HFF-Myc (cell line): ENCODE results near the gene ARPP21.

ENCODE experiments used
- DNase-seq: peaks from one replicate; pipeline ENCODE4 v3.0.0-alpha.2; 2011; ENCODE audit warnings: low read depth; ENCODE audit errors: extremely low read depth
- H3K4me3 ChIP-seq: replicated peaks from 2 replicates; pipeline ENCODE4 v1.5.1; 2011; ENCODE audit warnings: low read depth, mild to moderate bottlenecking, control low read depth, low read length
- TF ChIP-seq, protein P1 (sequence below): IDR thresholded peaks from 2 replicates; pipeline ENCODE4 v1.5.1; 2012; ENCODE audit warnings: mild to moderate bottlenecking, low read depth, low read length, control low read depth; ENCODE audit errors: missing control alignments

The ARPP21 gene

DNA sequence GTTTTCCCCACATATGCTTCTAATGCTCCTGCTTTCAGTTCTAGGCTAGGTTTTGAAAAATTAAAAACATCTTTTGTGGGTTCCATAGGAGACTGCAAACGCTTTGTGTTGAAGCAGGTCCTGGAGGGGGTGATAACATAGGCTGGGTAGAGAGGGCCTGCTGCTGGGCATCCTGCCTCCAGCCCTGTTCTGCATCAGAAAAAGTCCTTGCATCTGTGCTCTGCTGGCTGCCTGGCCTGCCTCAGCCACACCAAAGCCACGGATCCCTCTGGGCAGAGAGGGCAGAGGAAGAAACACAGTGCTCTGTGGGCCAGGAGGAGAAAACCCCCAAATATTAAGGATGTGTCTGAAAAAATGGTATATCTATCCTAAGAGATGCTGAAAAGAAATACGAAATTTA, 3.9 kb upstream of the ARPP21 start:
- no peak for DNase-seq
- no peak overlapping the region for H3K4me3 ChIP-seq
- TF ChIP-seq, protein P1, sequence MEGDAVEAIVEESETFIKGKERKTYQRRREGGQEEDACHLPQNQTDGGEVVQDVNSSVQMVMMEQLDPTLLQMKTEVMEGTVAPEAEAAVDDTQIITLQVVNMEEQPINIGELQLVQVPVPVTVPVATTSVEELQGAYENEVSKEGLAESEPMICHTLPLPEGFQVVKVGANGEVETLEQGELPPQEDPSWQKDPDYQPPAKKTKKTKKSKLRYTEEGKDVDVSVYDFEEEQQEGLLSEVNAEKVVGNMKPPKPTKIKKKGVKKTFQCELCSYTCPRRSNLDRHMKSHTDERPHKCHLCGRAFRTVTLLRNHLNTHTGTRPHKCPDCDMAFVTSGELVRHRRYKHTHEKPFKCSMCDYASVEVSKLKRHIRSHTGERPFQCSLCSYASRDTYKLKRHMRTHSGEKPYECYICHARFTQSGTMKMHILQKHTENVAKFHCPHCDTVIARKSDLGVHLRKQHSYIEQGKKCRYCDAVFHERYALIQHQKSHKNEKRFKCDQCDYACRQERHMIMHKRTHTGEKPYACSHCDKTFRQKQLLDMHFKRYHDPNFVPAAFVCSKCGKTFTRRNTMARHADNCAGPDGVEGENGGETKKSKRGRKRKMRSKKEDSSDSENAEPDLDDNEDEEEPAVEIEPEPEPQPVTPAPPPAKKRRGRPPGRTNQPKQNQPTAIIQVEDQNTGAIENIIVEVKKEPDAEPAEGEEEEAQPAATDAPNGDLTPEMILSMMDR = no peak

DNA sequence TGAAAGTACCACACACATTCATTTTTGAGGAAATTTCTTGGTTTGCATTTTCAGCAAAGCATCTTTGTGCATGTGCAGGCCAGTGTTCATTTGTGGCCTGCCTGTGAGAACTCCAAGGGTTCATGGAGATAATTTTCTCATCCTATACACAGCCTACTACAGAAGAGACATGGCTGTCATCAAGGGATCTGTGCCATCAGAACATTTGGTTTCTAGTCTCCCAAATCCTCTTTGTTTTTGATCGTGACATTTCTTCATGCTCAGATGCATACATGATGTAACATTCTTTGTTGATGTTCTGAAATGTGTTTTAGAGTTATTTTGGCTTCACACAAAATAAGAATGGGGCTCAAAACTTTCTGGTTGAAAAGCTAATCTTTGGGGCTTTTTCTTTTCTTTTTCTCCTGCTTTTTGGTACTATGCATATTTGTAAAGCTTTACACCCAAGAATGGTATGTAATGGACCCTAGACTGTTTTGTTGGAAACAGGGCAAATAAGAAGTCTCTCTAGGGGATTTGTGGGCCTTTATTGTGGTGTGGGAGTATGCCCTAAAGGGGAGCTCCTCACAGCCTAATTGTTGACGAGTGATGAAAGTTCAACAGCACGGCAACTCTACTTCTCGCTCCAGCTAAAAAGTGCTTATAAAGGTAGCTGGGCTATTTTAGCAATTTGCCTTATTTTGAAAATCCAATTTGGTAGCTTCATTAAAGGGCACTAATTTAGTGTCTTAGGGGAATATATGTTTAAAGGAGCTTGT, 3.2 kb upstream of the ARPP21 start:
- no peak overlapping the region for H3K4me3 ChIP-seq
- TF ChIP-seq, protein P1 = no peak
- no peak for DNase-seq

GRCh38 chr3:35638251-35638979, 910 bp upstream of the ARPP21 start:
- no peak overlapping the region for H3K4me3 ChIP-seq
- DNase-seq = no peak
- TF ChIP-seq, protein P1 = no peak

DNA sequence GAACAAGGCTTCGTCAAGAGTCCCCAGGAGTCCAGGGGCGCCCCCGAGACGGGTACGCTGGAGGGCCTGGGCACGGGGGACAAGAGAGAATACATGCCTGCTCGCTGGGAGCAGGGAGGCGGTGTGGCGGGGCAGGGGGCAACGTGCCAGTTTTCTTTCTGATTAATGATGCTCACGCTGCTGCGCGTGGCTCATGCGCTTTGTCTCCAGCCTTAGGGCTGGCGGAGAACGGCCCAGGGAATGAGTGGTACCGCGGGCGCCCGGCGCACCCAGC, 408 bp upstream of the ARPP21 start:
- no peak overlapping the region for H3K4me3 ChIP-seq
- no peak for DNase-seq
- TF ChIP-seq, protein P1 = no peak

DNA sequence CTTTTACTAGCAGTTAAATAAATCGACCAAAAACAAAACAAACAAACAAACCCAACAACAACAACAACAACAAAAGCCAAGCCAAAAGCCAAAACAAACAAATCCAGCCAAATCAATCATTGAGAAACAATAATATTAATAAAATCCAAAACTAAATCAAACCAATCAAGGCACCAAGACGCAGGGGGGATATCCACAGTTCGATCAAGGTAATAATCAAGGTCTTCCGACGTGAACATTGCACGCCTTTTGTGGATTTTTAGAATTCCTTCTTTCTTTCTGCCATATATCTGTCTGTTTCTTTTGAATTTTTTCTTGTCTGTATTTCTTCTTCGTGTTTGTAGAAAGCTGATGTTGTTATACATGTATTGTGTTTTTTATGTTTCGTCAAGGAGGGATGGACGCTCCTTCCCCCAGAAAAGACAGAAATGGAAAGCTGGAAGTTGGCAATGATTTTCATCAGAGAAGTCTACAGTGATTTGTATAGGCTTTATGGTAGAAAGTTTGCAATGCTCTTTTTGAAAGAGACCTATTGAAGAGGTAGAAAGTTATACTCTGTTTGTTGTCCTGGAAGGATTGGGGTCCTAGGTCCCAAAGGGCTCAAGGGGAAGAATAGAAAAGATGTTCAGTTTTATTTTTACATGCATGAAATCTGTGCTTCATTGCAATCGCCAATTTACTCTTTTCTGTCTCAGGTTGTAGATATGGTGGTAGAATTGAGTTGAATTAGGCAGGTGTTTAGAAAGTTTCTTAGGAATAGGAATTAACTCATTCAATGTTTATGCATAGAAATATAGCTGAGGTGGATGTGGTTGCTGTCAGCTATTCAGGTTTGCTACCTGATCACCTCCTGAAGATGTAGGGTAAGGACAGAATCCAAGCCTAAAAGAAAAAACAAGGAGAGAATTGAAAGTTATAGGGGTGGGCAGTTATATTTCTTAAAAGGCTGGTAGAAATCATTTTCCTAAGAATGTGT, 1.2 kb downstream of the ARPP21 start:
- H3K4me3 ChIP-seq = no peak overlapping the region
- TF ChIP-seq, protein P1 = no peak
- DNase-seq = no peak

- H3K4me3 ChIP-seq = no peak overlapping the region
- DNase-seq = no peak
- TF ChIP-seq, protein P1 = no peak
Measured at GRCh38 chr3:35641331-35641730, 2.0 kb downstream of the ARPP21 start.
